HG03342 (cell line): ENCODE data around the gene SRP14.
"Not testable (repeated sequence)": the region's sequence is repeated elsewhere in the genome, so short reads cannot be mapped to it uniquely, and the experiment has no call there.

Experiments used
- ATAC-seq: cut with Tn5 transposase; IDR thresholded peaks from one replicate; pipeline ENCODE4 v1.9.1; 2021; ENCODE audit warnings: mild to moderate bottlenecking, moderate library complexity; ENCODE audit not compliant: unreplicated experiment

SRP14 gene

GRCh38 chr15:39996228-39996627 lies 42.8 kb downstream of the SRP14 start:
- ATAC-seq: not testable (repeated sequence)

GRCh38 chr15:39992953-39993352 lies 46.0 kb downstream of the SRP14 start:
- not testable (repeated sequence) for ATAC-seq

- no peak for ATAC-seq
Measured at GRCh38 chr15:39990706-39991105, 48.3 kb downstream of the SRP14 start.

- ATAC-seq: no peak
Measured at GRCh38 chr15:39987821-39988220, 51.2 kb downstream of the SRP14 start.
